ENCODE measurements around the gene PIKFYVE. TPM values are rescaled to one million over a fixed set of nuclear protein-coding genes. Genes with fewer than 3 reads are reported as not detected.

Gene PIKFYVE
- total RNA-seq, 1 donor, result 57.9 TPM

DNA sequence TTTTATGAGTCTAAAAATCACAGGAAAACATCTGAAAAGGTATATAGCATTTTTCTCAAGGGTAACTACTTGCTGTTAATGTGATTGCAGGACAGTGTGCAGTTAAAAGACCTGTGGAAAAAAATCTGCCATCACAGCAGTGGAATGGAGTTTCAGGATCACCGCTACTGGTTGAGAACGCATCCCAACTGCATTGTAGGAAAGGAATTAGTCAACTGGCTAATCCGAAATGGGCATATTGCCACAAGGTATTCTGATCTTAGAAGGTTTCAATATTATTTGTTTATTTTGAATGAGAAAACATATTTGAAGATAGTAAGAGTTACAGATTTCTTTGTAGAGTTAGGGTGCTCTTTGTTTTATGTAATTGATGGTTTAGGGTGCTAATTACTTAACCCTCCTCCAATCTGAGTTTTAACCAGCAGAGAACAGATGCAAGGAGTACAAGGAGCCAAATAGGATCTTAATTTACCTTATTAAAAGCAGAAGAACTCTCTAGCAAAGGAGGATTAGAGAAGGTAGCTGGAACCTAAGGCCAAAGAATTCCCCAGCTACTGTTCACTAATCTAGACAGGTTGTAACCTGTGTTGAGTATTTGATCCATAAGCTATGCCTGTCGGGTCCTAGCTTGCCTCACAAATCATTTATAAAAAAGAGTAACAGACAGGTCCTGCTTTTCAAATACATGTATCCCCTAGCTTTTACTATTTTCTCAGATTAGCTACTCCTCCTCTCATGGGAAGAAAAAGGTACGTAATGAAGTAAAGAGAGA lies 35.0 kb downstream of the PIKFYVE start:
- Histone ChIP-seq H3K4me3 (ENCODE audit: insufficient read depth, low read length) (no peak overlapping the region), H3K27ac (ENCODE audit: low read depth, low read length) (no peak overlapping the region), H3K9me3 (ENCODE audit: low read depth, low read length) (no peaks in the 10 kb centered on the region), H3K27me3 (ENCODE audit: insufficient read depth, low read length) (no peaks in the 10 kb centered on the region), H3K79me2 (ENCODE audit: insufficient read depth, low read length) (peaks cover 2% of the 10 kb centered on the region), H2AFZ (ENCODE audit: low read length) (no peak overlapping the region), H3K4me1 (ENCODE audit: insufficient read depth, low read length) (no peaks in the 10 kb centered on the region), H3K36me3 (ENCODE audit: insufficient read depth, low read length) (peaks cover 36% of the 10 kb centered on the region), H4K20me1 (ENCODE audit: insufficient read depth, low read length) (no peaks in the 10 kb centered on the region), H3K4me2 (ENCODE audit: insufficient read depth, low read length) (no peak overlapping the region)
- no peak for DNase-seq (ENCODE audit: insufficient read length, low spot score, missing footprints)
- TF ChIP-seq, protein P1, sequence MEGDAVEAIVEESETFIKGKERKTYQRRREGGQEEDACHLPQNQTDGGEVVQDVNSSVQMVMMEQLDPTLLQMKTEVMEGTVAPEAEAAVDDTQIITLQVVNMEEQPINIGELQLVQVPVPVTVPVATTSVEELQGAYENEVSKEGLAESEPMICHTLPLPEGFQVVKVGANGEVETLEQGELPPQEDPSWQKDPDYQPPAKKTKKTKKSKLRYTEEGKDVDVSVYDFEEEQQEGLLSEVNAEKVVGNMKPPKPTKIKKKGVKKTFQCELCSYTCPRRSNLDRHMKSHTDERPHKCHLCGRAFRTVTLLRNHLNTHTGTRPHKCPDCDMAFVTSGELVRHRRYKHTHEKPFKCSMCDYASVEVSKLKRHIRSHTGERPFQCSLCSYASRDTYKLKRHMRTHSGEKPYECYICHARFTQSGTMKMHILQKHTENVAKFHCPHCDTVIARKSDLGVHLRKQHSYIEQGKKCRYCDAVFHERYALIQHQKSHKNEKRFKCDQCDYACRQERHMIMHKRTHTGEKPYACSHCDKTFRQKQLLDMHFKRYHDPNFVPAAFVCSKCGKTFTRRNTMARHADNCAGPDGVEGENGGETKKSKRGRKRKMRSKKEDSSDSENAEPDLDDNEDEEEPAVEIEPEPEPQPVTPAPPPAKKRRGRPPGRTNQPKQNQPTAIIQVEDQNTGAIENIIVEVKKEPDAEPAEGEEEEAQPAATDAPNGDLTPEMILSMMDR (IDR thresholded peaks at IDR 0.05; ENCODE audit: extremely low read depth, low read depth, low read length), result no peak

DNA sequence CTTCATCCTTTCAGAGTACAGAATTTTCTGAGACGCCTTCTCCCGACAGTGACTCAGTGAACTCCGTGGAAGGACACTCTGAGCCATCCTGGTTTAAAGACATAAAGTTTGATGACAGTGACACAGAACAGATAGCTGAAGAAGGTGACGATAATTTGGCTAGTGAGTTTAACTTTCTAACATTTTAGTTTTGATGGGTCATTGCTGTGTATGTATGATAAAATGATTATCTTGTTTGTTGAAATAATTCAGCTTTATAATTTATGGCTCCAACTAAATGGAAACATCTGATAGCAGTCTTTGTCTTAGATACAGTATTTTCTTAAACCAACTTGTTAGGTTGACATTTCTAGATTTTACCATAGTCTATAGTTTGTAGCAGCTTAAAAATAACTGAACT lies 38.1 kb downstream of the PIKFYVE start:
- H3K36me3 ChIP-seq (ENCODE audit: insufficient read depth, low read length), result peaks cover 33% of the 10 kb centered on the region
- DNase-seq (ENCODE audit: insufficient read length, low spot score, missing footprints), result no peak

DNA sequence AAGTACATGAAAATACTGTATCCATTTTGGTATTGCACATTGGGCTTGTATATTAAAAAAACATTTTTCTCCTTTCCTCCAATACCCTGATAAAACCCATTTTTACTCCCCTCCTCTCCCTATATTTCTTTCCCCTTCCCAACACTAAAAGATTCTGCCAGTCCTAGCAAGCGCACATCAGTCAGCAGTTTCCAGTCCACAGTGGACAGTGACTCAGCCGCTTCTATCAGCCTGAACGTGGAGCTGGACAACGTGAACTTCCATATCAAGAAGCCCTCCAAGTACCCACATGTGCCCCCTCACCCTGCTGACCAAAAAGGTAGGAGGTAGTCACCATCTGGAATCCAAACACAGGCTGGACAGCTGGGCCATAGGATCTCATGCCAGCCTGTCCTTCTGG lies 38.6 kb downstream of the PIKFYVE start:
- Histone ChIP-seq H4K20me1 (ENCODE audit: insufficient read depth, low read length) (no peaks in the 10 kb centered on the region), H2AFZ (ENCODE audit: low read length) (no peak overlapping the region), H3K36me3 (ENCODE audit: insufficient read depth, low read length) (peaks cover 33% of the 10 kb centered on the region), H3K27ac (ENCODE audit: low read depth, low read length) (no peak overlapping the region), H3K79me2 (ENCODE audit: insufficient read depth, low read length) (no peaks in the 10 kb centered on the region), H3K9me3 (ENCODE audit: low read depth, low read length) (no peaks in the 10 kb centered on the region), H3K27me3 (ENCODE audit: insufficient read depth, low read length) (no peaks in the 10 kb centered on the region), H3K4me3 (ENCODE audit: insufficient read depth, low read length) (no peak overlapping the region), H3K4me2 (ENCODE audit: insufficient read depth, low read length) (no peak overlapping the region), H3K4me1 (ENCODE audit: insufficient read depth, low read length) (no peaks in the 10 kb centered on the region)
- TF ChIP-seq, protein P1 (IDR thresholded peaks at IDR 0.05; ENCODE audit: extremely low read depth, low read depth, low read length), result no peak
- DNase-seq (ENCODE audit: insufficient read length, low spot score, missing footprints), result no peak

More for the DNA sequence above, 38.1 kb downstream of the PIKFYVE start:
- Histone ChIP-seq H3K27me3 (ENCODE audit: insufficient read depth, low read length) (no peaks in the 10 kb centered on the region), H3K9me3 (ENCODE audit: low read depth, low read length) (no peaks in the 10 kb centered on the region), H3K27ac (ENCODE audit: low read depth, low read length) (no peak overlapping the region), H3K79me2 (ENCODE audit: insufficient read depth, low read length) (no peaks in the 10 kb centered on the region), H3K4me1 (ENCODE audit: insufficient read depth, low read length) (no peaks in the 10 kb centered on the region), H3K4me3 (ENCODE audit: insufficient read depth, low read length) (no peak overlapping the region), H2AFZ (ENCODE audit: low read length) (no peak overlapping the region), H4K20me1 (ENCODE audit: insufficient read depth, low read length) (no peaks in the 10 kb centered on the region), H3K4me2 (ENCODE audit: insufficient read depth, low read length) (no peak overlapping the region)
- TF ChIP-seq, protein P1 (IDR thresholded peaks at IDR 0.05; ENCODE audit: extremely low read depth, low read depth, low read length), result no peak

DNA sequence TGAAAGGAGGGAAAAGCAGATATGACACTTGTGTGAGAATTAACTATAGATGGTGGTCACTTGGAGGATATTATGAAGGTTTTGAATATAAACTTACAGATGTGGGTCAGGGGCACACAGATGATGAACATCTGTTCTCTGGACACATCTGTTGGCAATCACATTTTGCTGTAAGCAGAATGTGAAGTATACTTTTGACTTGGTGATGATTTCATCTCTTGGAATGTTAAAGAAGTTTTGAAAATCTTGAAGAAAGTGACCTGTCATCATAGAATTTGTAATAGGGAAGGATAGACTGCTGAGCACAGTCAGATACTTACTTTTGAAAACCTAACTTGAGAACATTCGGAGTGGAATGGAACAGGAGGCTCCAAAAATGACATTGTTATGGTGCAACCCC lies 40.2 kb downstream of the PIKFYVE start:
- Histone ChIP-seq H3K79me2 (ENCODE audit: insufficient read depth, low read length) (no peaks in the 10 kb centered on the region), H3K27ac (ENCODE audit: low read depth, low read length) (no peak overlapping the region), H3K9me3 (ENCODE audit: low read depth, low read length) (no peaks in the 10 kb centered on the region), H3K4me1 (ENCODE audit: insufficient read depth, low read length) (no peaks in the 10 kb centered on the region), H4K20me1 (ENCODE audit: insufficient read depth, low read length) (no peaks in the 10 kb centered on the region), H3K27me3 (ENCODE audit: insufficient read depth, low read length) (no peaks in the 10 kb centered on the region), H3K36me3 (ENCODE audit: insufficient read depth, low read length) (peaks cover 24% of the 10 kb centered on the region), H3K4me3 (ENCODE audit: insufficient read depth, low read length) (no peak overlapping the region), H2AFZ (ENCODE audit: low read length) (no peak overlapping the region), H3K4me2 (ENCODE audit: insufficient read depth, low read length) (no peak overlapping the region)
- DNase-seq (ENCODE audit: insufficient read length, low spot score, missing footprints), result no peak
- TF ChIP-seq, protein P1 (IDR thresholded peaks at IDR 0.05; ENCODE audit: extremely low read depth, low read depth, low read length), result no peak
